Neural progenitor cell (in vitro differentiated cells): ENCODE measurements around the gene CHSY3.

Source experiments
- EZH2phosphoT487 ChIP-seq: fragments of 200-600 bp; sonication (generic); IDR thresholded peaks from 2 replicates; pipeline ENCODE4 v1.6.1; 2017; ENCODE audit warnings: antibody characterized with exemption
- TF ChIP-seq, protein P1 (sequence below): fragments of 200-600 bp; sonication (generic); IDR thresholded peaks from 2 replicates; pipeline ENCODE4 v1.5.1; 2017; ENCODE audit warnings: antibody characterized with exemption, mild to moderate bottlenecking

DNA sequence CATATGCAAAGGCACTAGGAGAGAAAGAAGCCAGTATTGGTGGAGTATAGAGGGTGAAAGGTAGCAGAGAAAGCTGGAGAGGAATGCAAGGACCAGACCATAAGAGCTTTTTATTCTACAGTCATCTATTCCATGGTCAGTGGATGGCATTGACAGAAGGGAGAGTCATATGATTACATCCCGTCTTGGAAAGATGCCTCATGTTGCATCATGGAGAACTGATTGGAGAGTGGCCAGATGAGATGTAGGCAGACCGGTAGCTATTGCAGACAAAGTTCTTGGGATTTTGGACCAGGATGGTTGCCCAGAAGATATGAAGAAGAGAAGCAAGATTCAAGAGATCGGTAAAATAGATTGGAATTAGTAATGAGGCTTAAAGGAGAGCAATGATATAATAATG, 260.7 kb downstream of the CHSY3 start:
- no peak for TF ChIP-seq EZH2phosphoT487
- TF ChIP-seq, protein P1, sequence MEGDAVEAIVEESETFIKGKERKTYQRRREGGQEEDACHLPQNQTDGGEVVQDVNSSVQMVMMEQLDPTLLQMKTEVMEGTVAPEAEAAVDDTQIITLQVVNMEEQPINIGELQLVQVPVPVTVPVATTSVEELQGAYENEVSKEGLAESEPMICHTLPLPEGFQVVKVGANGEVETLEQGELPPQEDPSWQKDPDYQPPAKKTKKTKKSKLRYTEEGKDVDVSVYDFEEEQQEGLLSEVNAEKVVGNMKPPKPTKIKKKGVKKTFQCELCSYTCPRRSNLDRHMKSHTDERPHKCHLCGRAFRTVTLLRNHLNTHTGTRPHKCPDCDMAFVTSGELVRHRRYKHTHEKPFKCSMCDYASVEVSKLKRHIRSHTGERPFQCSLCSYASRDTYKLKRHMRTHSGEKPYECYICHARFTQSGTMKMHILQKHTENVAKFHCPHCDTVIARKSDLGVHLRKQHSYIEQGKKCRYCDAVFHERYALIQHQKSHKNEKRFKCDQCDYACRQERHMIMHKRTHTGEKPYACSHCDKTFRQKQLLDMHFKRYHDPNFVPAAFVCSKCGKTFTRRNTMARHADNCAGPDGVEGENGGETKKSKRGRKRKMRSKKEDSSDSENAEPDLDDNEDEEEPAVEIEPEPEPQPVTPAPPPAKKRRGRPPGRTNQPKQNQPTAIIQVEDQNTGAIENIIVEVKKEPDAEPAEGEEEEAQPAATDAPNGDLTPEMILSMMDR = no peak
